NCI-H460 (cell line): ENCODE data around the gene HIPK1. TPM values are rescaled to one million over a fixed set of nuclear protein-coding genes. Genes with fewer than 3 reads are reported as not detected.
A peak's percentile ranks its signal among the peaks of the same experiment; 100 is the strongest.

Source experiments
- DNase-seq: peaks from one replicate; pipeline ENCODE4 v3.0.0-alpha.2; 2016; ENCODE audit warnings: low read depth; ENCODE audit errors: extremely low read depth
- polyA plus RNA-seq: library from polyadenylated mRNA; depleted of rRNA; stranded (reverse); fragments of >200 nt; gene quantifications from 2 replicates; pipeline ENCODE4 v1.2.3, GENCODE V29; 2014; cell fraction: nucleus; rRNA removed
- total RNA-seq: library from RNA; depleted of rRNA; stranded (reverse); fragments of >200 nt; shearing (Covaris generic); gene quantifications from 2 replicates; pipeline ENCODE4 v1.2.3, GENCODE V29; 2014; rRNA removed

Gene HIPK1
- total RNA-seq = 15.6 and 16.9 TPM in 2 replicates
- polyA plus RNA-seq = 7.4 and 9.6 TPM in 2 replicates

GRCh38 chr1:113928941-113929749 lies at the start of gene HIPK1:
Gene HIPK1 (plus strand): TSS chr1:113929324.
- DNase-seq = peak; percentile 78

DNA sequence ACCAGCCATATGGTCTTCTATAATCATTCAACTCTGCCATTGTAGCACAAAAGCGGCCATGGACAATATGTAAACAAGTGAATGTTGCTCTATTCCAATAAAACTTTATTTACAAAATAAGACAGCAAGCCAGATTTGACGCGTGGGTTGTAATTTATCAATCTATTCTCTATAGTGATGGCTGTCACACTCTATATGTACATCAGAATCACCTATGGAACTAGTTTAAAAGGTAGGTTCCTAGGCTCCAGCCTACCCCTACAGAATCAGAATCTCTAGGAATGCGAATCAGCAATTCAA lies 49.4 kb upstream of the HIPK1 start:
- DNase-seq = no peak

DNA sequence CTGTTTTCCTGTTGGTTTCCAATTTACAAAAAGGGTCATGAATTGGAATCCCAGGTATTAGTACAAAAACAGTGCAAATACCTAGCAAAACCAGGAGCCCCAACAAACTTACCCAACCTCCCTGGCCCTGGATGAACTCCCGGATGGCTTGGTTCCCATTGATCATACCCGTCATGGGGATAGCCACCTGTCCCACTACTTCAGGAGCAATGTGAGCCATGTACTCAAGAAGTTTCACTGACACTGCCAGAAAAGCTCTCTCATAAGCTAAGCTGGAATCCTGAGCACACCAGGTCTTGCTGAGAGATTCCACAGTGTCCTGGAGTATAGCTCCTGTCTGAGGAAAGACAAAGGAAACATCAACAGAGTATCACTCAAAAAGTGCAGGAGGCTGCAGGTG lies 47.5 kb upstream of the HIPK1 start:
- no peak for DNase-seq

DNA sequence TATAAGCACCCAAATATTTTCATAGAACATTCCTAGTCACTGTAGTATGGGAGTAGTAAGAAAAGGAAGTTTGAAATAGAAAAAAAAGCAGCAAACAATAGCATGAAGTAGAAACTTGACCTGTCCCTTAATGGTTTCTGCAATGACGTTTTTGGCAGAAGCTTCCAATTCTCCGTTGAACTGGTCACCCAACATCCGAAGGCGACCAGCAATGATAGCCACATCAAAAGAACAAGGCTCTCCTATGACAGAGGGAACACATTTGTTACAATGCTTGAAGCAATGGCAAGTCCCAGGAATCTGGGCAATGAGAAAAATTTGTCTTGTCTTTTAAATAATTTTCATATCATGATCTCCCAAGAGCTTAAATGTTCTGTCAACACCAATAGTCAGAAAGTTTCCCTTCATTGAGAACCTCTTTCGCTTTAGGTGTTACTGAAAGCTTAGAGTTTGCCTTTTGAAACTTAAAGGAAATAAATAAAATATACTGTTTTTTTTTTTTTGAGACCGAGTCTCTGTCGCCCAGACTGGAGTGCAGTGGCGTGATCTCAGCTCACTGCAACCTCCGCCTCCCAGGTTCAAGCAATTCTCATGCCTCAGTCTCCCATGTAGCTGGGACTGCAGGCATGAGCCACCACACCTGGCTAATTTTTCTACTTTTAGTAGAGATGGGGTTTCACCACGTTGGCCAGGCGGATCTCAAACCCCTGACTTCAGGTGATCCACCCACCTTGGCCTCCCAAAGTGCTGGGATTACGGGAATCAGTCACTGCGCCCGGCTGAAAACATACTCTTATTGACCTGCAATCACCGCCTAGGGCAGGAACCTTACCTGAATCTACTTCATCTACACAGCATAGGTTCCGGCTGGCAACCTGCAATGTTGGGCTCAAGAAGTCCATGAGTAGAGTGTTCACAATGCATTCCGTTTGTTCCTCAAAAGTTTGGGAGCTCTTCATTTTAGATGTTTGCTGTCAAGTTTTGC lies 42.4 kb upstream of the HIPK1 start:
- DNase-seq = no peak

- DNase-seq = no peak
Measured at GRCh38 chr1:113887402-113888175, 41.5 kb upstream of the HIPK1 start, which contains the start of gene BCL2L15. Gene BCL2L15 (minus strand): TSS chr1:113887581. CDS start chr1:113887375, 206 bp downstream.

DNA sequence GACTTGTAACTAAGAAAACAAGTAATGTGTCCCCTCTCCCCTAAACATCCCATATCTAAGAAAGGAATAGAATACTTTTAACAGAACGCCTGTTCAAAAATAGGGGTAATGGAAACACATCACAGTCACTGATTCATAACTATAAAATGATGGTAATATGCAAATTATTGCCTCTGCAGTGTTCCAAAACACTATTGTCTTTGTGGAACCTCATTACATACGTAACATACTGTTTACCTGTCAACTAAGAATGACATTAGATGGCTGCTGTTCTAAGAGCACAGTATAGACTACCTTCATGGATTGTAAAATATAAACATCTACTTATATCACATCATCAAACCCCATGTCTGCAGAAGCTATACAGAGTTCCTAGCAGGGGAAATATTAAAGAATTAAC lies 38.3 kb upstream of the HIPK1 start:
- no peak for DNase-seq

GRCh38 chr1:113891631-113892220 lies 37.4 kb upstream of the HIPK1 start:
- DNase-seq = no peak

- no peak for DNase-seq
Measured at GRCh38 chr1:113893267-113893666, 35.9 kb upstream of the HIPK1 start.

DNA sequence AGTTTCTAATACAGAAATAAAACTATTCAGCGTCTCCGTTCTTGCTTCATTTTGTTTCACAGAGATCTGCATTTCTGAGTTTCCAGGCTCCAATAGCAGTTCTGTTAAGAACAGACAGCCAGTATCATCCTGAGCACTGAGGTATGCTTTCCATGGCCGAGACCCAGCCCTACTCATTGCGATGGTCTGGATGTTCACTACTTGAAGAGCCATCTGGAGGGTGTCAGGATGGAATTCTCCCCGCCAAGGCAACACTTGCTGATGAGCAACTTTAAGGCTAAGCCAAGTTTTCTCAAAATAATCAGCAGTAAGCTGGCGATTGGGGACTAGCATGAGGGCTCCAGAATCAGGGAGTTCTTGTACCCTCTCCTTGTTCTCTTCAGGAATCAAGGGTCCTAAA lies 34.0 kb upstream of the HIPK1 start:
- no peak for DNase-seq

DNA sequence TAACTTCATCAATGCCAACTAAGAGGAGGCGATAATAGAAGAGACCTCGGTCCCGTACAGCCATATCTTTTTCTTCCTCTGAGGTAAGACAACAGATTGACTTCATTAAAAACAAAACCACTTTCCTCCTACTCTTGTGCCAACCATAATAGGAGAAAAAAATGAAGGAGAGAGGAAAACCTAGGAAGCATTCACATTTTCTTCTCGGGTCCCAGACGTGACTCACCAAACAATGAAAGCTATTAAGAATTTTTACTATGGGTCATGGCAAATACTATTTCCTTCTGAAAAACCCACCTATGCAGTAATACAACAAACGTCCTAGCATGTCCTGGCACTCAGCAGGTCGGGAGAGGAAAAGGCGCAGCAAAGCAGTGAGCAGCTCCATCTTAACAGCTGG lies 33.2 kb upstream of the HIPK1 start:
- DNase-seq = no peak

GRCh38 chr1:113898241-113898814 lies 30.8 kb upstream of the HIPK1 start:
- DNase-seq = no peak

DNA sequence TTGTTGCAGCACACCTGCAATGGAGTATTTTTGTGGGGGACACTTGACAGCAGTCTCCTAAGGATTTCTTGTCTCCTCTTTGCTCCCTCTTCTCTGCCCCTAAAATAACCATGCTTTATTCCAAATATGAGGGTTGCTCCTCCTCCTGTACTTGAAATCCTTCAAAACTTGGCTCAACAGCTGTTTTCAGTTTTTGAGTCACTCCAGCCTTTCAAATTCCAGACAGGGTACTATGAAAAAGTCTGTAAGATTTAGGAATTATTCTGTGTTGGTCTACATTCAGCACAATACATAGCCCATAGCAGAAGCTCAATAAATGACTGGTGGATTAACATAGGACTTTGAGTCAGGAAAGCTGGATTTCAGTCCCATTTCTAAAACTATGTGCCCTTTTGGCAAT lies 30.0 kb upstream of the HIPK1 start:
- no peak for DNase-seq

GRCh38 chr1:113901191-113901590 lies 27.9 kb upstream of the HIPK1 start:
- DNase-seq = no peak

DNA sequence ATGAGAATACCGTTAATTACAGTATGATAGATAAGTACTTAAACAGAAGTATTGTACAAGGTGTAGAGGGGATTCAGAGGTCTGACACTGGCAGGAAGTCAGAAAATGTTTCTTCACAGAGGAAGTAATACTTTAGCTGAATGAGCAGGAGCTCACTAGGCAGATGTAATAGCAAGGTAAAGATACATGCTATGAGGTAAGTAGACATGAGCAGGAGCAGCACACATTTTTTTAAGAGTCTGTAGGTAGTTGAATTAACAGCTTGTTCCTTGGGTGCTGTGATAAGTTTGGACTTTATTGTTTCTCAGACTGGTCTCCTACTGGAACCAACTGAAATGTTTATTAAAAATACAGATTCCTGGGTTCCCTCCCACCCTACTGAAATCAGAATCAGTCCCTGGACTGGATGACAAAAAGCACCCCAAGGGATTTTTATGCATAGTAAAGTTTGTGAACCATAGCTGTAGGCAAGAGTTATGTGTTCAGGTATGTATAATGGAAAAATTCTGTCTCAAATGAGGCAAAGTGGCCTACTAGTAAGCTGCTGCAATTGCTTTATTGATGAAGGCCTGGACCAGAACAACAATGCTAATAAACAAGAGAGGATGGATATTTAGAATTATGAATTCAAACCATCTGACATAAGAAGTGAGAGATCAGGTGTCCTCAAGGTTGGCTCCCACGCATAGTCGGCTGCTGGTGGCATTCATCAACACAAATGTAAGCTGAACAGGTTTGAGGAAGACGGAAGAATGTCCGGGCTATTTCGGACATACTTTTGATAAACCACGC lies 25.4 kb upstream of the HIPK1 start:
- no peak for DNase-seq

DNA sequence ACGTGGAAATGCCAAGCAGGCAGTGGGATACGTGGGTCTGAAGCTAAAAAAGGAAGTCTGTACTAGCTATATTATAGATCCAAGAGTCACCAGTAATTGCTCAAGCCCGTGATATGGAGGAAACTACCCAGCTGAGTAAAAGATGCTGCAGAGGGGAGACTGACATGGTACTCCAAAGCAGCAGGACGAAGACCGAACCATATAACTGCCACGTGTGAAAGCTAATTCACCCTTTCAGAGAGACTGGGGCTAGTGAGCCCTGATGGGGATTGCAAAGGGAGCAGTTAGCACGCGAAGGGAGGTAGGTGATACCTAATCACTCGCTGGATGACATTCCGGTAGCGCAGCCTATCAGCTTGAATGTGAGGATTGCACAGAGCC lies 24.8 kb upstream of the HIPK1 start:
- DNase-seq = no peak

- DNase-seq = peak; percentile 98
Measured at GRCh38 chr1:113904674-113905434, 24.3 kb upstream of the HIPK1 start, which contains the start of the genes AP4B1 and DCLRE1B. Gene AP4B1 (minus strand): TSS chr1:113904799. CDS start chr1:113904717, 82 bp downstream. Gene DCLRE1B (plus strand): TSS chr1:113905326. CDS start chr1:113905587, 261 bp downstream.

DNA sequence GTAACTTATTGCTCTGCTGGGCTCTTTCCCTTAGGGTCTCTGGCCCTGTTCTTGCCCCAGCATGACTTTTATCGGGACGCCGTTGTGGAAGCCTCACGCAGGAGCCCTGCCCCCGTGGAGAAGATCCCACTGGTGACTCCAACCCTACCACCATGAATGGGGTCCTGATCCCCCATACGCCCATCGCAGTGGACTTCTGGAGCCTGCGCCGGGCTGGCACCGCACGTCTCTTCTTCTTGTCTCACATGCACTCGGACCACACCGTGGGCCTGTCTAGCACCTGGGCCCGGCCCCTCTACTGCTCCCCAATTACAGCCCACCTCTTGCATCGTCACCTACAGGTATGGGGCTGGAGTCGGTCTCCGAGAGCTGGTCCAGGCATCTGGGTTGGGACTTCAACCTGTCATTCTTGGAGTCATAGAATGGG lies 23.7 kb upstream of the HIPK1 start:
- DNase-seq = no peak

DNA sequence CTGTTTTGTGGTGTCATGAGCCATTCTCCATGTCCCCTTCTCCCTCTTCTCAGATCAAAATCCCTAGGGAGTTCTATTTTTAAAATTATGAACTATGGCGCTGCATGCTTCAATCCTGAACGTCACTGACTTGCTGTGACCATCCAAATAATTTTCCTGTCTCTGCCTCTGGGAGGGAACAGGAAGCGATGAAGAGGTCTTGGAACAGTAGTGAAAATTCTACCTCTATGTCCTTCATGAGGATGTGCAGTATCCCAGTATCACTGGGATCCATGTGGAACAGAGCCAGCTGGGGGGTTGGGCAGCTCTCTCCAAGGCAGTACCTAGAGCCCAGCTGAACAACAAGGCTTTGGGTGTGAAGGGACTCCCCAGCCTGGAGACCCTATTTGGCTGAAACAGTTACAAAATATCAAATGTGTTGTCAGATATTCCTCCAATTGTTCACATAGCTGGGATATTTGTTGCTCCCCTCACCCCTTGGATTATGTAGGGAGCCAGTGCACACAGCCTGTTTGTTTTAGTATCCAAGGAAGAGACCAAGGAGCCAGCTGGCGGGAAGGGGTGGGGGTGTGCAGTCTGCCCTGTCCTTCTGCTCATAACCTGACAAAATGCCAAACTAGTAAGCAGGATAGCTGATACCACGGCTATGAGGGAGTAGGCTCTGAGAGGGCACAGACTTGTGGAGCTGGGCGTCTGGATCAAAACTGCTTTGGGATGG lies 16.4 kb upstream of the HIPK1 start:
- DNase-seq = no peak
